B cell (primary cell): ENCODE measurements around the gene CLASRP. TPM values are rescaled to one million over a fixed set of nuclear protein-coding genes. Genes with fewer than 3 reads are reported as not detected.

Source experiments
- ATAC-seq: fragments of 200-7000 bp; cut with Tn5 transposase; one replicate; pipeline ENCODE4 v1.10.0; 2021; ENCODE audit warnings: low read depth, mild to moderate bottlenecking, moderate number of reproducible peaks, moderate library complexity
- CTCF ChIA-PET: fragments of 350-600 bp; sonication (Branson Sonifier 250); formaldehyde crosslinking; loops from one replicate; lab custom pipeline; 2021; ENCODE audit warnings: antibody characterized with exemption, inconsistent platforms; lab: Charles Lee
- POLR2A ChIA-PET: fragments of 350-600 bp; sonication (Branson Sonifier 250); formaldehyde crosslinking; loops from one replicate; lab custom pipeline; 2021; ENCODE audit warnings: antibody characterized with exemption; lab: Charles Lee
- DNase-seq: peaks from one replicate; pipeline ENCODE4 v3.0.0; 2013
- H2AFZ ChIP-seq: 2 replicates; pipeline ENCODE4 v1.6.1; 2012; ENCODE audit warnings: mild to moderate bottlenecking, low read depth, low read length; ENCODE audit not compliant: insufficient read depth, poor library complexity, severe bottlenecking
- H3K27ac ChIP-seq, 2 donors: 1 replicate in 1 of 2; 2 replicates in 1 of 2; pipeline ENCODE4 v1.5.1; 2012 to 2013; ENCODE audit warnings: low read length in 2 of 2, mild to moderate bottlenecking in 2 of 2, moderate library complexity in 1 of 2
- H3K27me3 ChIP-seq, 4 experiments: fragments of 200-600 bp in 1 of 4; sonication (generic) in 1 of 4; replicated peaks in 1 of 4; 1 replicate in 2 of 4; 2 replicates in 2 of 4; pipeline versions ENCODE4 v1.6.1 to v1.7.0; 2013 to 2016; ENCODE audit warnings: low read length in 3 of 4, mild to moderate bottlenecking in 2 of 4, mixed read lengths in 1 of 4, moderate library complexity in 1 of 4; ENCODE audit not compliant: insufficient read depth in 4 of 4, control insufficient read depth in 3 of 4; ENCODE audit errors: control extremely low read depth in 1 of 4
- H3K36me3 ChIP-seq, 2 experiments: replicated peaks in 1 of 2; 1 replicate in 1 of 2; 2 replicates in 1 of 2; pipeline versions ENCODE4 v1.6.1 to v1.7.1; 2013; ENCODE audit warnings: low read length in 1 of 2; ENCODE audit not compliant: insufficient read depth in 2 of 2, control insufficient read depth in 1 of 2; ENCODE audit errors: control extremely low read depth in 1 of 2, extremely low read depth in 1 of 2
- H3K4me1 ChIP-seq, 2 donors: fragments of 200-600 bp in 1 of 2; sonication (generic) in 1 of 2; 1 replicate in 1 of 2; 2 replicates in 1 of 2; pipeline versions ENCODE4 v1.5.1 to v1.6.1; 2013 to 2017; ENCODE audit warnings: low read length in 2 of 2; ENCODE audit not compliant: control insufficient read depth in 2 of 2, insufficient read depth in 2 of 2
- H3K4me2 ChIP-seq: replicated peaks from 2 replicates; pipeline ENCODE3; 2012; ENCODE audit warnings: mild to moderate bottlenecking, low read depth, low read length; ENCODE audit not compliant: poor library complexity, severe bottlenecking
- H3K4me3 ChIP-seq, 5 experiments: fragments of 200-600 bp in 1 of 5; sonication (generic) in 1 of 5; 1 replicate in 3 of 5; 2 replicates in 2 of 5; pipeline versions ENCODE4 v1.5.1 to v1.7.0; 2011 to 2016; ENCODE audit warnings: low read length in 4 of 5, mild to moderate bottlenecking in 4 of 5, low read depth in 2 of 5, control low read depth in 1 of 5, moderate library complexity in 1 of 5; ENCODE audit not compliant: insufficient read depth in 1 of 5; ENCODE audit errors: control extremely low read depth in 1 of 5, extremely low read depth in 1 of 5
- H3K79me2 ChIP-seq: fragments of 200-600 bp; sonication (generic); one replicate; pipeline ENCODE4 v1.6.0; 2016; ENCODE audit warnings: low read length; ENCODE audit not compliant: control insufficient read depth, insufficient read depth
- H3K9ac ChIP-seq: fragments of 200-600 bp; sonication (generic); 2 replicates; pipeline ENCODE4 v1.6.1; 2017; ENCODE audit warnings: mild to moderate bottlenecking, low read length, moderate library complexity
- H3K9me3 ChIP-seq, 3 donors: one replicate each; pipeline versions ENCODE4 v1.6.1 to v1.7.1; 2013; ENCODE audit warnings: low read length in 2 of 3; ENCODE audit not compliant: control insufficient read depth in 2 of 3, insufficient read depth in 1 of 3; ENCODE audit errors: control extremely low read depth in 1 of 3
- H4K20me1 ChIP-seq: 2 replicates; pipeline ENCODE4 v1.6.0; 2012; ENCODE audit warnings: mild to moderate bottlenecking, low read length; ENCODE audit not compliant: insufficient read depth, control insufficient read depth, poor library complexity, severe bottlenecking
- H3K27ac Mint-ChIP-seq: one replicate; pipeline ENCODE4 v1.8.0; 2021; ENCODE audit warnings: mixed read lengths
- H3K27me3 Mint-ChIP-seq: one replicate; pipeline ENCODE4 v1.8.0; 2021; ENCODE audit warnings: mixed read lengths
- H3K4me1 Mint-ChIP-seq: one replicate; pipeline ENCODE4 v1.8.0; 2021; ENCODE audit warnings: mixed read lengths
- H3K4me3 Mint-ChIP-seq: one replicate; pipeline ENCODE4 v1.8.0; 2021; ENCODE audit warnings: mixed read lengths
- H3K9me3 Mint-ChIP-seq: one replicate; pipeline ENCODE4 v1.8.0; 2022; ENCODE audit warnings: mixed read lengths; ENCODE audit not compliant: insufficient read depth
- CTCF ChIP-seq: fragments of 200-600 bp; IDR thresholded peaks from one replicate; pipeline ENCODE4 v1.8.0; 2022; ENCODE audit warnings: antibody characterized with exemption, mild to moderate bottlenecking
- EZH2 ChIP-seq: IDR thresholded peaks from 2 replicates; pipeline ENCODE4 v1.6.1; 2012; ENCODE audit warnings: borderline replicate concordance, low read depth, mild to moderate bottlenecking, moderate library complexity, low read length; ENCODE audit not compliant: insufficient read depth, poor library complexity, severe bottlenecking
- WGBS: methylation state at CpG from one replicate; pipeline ENCODE4 v1.1.5; 2013; ENCODE audit warnings: missing lambda C conversion rate; ENCODE audit not compliant: insufficient coverage; 5-methylcytosine and 5-hydroxymethylcytosine counted together
- intact Hi-C: fragments of 100-400 bp; cut with micrococcal nuclease; formaldehyde crosslinking; loops from one replicate; pipeline ENCODE4 v1.10.0; 2022
- polyA plus RNA-seq: library from polyadenylated mRNA; depleted of rRNA; stranded (reverse); fragments of >200 nt; gene quantifications from 2 replicates; pipeline ENCODE4 v1.2.3, GENCODE V29; 2012
- total RNA-seq, 2 donors: library from RNA; stranded (reverse); fragments of 120-200 nt in 1 of 2; gene quantifications; 1 replicate in 1 of 2; 2 replicates in 1 of 2; pipeline versions ENCODE4 v1.2.3 to v1.2.4, GENCODE V29; 2013 to 2022

The CLASRP gene
- total and polyA plus RNA-seq, 2 donors (not counting 1 experiment from before 2014, with no cell fraction given), result 234 to 285 TPM

- WGBS, result 95% methylated on average over 4 of the region's 9 CpGs
- POLR2A ChIA-PET, result no interaction called here
- H4K20me1 ChIP-seq, result no peaks in the 10 kb centered on the region
- no peak overlapping the region for H3K27ac ChIP-seq
- no peak for ATAC-seq
- no peak for DNase-seq
- H3K9me3 ChIP-seq, result no peaks in the 10 kb centered on the region
- H3K9ac ChIP-seq, result no peak overlapping the region
- Mint-ChIP-seq H3K4me3 (no peak overlapping the region), H3K27me3 (no peaks in the 10 kb centered on the region), H3K9me3 (no peaks in the 10 kb centered on the region), H3K4me1 (peaks cover 2% of the 10 kb centered on the region), H3K27ac (no peak overlapping the region)
- no peaks in the 10 kb centered on the region for H3K4me1 ChIP-seq
- no peak overlapping the region for H3K4me3 ChIP-seq
- H2AFZ ChIP-seq, result no peak overlapping the region
- TF ChIP-seq CTCF (no peak), EZH2 (no peak)
- no peaks in the 10 kb centered on the region for H3K27me3 ChIP-seq
- no peak overlapping the region for H3K4me2 ChIP-seq
- CTCF ChIA-PET, result interaction anchor here (2.0 kb wide), 1 partner anchor 36 kb away, joined by 4 read pairs; no protein-coding TSS in a partner anchor
- peaks cover 8 to 54% of the 10 kb centered on the region in 2 experiments for H3K36me3 ChIP-seq
- intact Hi-C loops, result no loop called here
- peaks cover 41% of the 10 kb centered on the region for H3K79me2 ChIP-seq
Observed at GRCh38 chr19:45025264-45025663, 13.6 kb upstream of the CLASRP start.

GRCh38 chr19:45027371-45027770, 11.5 kb upstream of the CLASRP start:
- Mint-ChIP-seq H3K27ac (no peak overlapping the region), H3K27me3 (no peaks in the 10 kb centered on the region), H3K9me3 (no peaks in the 10 kb centered on the region), H3K4me1 (peaks cover 2% of the 10 kb centered on the region), H3K4me3 (no peak overlapping the region)
- H4K20me1 ChIP-seq, result no peaks in the 10 kb centered on the region
- H3K79me2 ChIP-seq, result peaks cover 31% of the 10 kb centered on the region
- TF ChIP-seq EZH2, result no peak
- no peak for TF ChIP-seq CTCF
- H3K4me1 ChIP-seq, result no peaks in the 10 kb centered on the region
- no peak overlapping the region for H2AFZ ChIP-seq
- peaks cover 11 to 60% of the 10 kb centered on the region in 2 experiments for H3K36me3 ChIP-seq
- no peaks in the 10 kb centered on the region for H3K9me3 ChIP-seq
- H3K4me2 ChIP-seq, result no peak overlapping the region
- H3K27me3 ChIP-seq, result no peaks in the 10 kb centered on the region
- POLR2A ChIA-PET, result no interaction called here
- ATAC-seq (no peak), DNase-seq (no peak)
- H3K9ac ChIP-seq, result no peak overlapping the region
- 100% methylated on average over 2 of the region's 2 CpGs for WGBS
- intact Hi-C loops, result no loop called here
- H3K4me3 ChIP-seq, result no peak overlapping the region
- CTCF ChIA-PET, result interaction anchor here (1.0 to 4.0 kb wide), 4 partner anchors 8 to 39 kb away, joined by 4 to 14 read pairs (median 5); no protein-coding TSS in a partner anchor
- no peak overlapping the region for H3K27ac ChIP-seq
